ENCODE data around the gene TRIM46.
"Not testable (repeated sequence)": the region's sequence is repeated elsewhere in the genome, so short reads cannot be mapped to it uniquely, and the experiment has no call there.

TRIM46 gene

DNA sequence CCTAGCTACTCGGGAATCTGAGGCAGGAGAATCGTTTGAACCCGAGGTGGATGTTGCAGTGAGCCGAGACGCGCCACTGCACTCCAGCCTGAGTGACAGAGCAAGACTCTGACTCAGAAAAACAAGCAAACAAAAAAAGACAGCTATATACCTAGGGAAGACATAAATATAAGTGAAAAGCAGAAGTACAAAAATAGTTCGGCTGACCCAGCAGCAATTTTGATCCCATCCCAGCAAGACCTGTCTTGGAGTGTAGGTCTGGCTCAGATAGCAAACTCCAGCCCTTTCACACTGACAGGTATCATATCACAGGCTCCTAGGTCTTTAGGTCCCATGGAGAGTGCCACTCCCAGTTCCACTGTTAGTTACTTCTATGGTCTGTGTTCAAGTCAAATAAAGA, 49.4 kb downstream of the TRIM46 start:
- Histone ChIP-seq H3K4me1 (ENCODE audit: low read length) (peaks cover 11% of the 10 kb centered on the region), H3F3A (ENCODE audit: insufficient read depth, low read length) (peaks cover 27% of the 10 kb centered on the region), H3K36me3 (replicated peaks; ENCODE audit: insufficient read depth, low read length) (no peaks in the 10 kb centered on the region), H3K4me2 (ENCODE audit: low read depth, low read length) (peak overlapping the region; percentile 22; the same call in 1 of the 2 replicates), H3K4me3 (ENCODE audit: low read length) (no peak overlapping the region), H3K9ac (ENCODE audit: low read length) (no peak overlapping the region), H3K9me3 (replicated peaks; ENCODE audit: insufficient read depth, low read length) (no peaks in the 10 kb centered on the region), H4K20me1 (ENCODE audit: insufficient read depth, low read length) (no peaks in the 10 kb centered on the region), H3K79me2 (ENCODE audit: low read length) (peaks cover 11% of the 10 kb centered on the region; the same call in 1 of the 2 replicates), H3K9me2 (replicated peaks; ENCODE audit: insufficient read depth, low read length) (no peaks in the 10 kb centered on the region), H3K27me3 (replicated peaks; ENCODE audit: insufficient read depth, low read length) (no peaks in the 10 kb centered on the region), H3K27ac (ENCODE audit: low read length) (peak overlapping the region; percentile 11; the same call in 1 of the 2 replicates), H2AFZ (ENCODE audit: low read length) (no peak overlapping the region)
- DNase-seq = no peak
- no peak for TF ChIP-seq EZH2phosphoT487 (IDR thresholded peaks at IDR 0.05; ENCODE audit: low read length)
- no peak for TF ChIP-seq CTCF (IDR thresholded peaks at IDR 0.05; ENCODE audit: low read length)
- no peak for TF ChIP-seq EZH2 (optimal IDR thresholded peaks at IDR 0.05; ENCODE audit: low read depth, low read length)

DNA sequence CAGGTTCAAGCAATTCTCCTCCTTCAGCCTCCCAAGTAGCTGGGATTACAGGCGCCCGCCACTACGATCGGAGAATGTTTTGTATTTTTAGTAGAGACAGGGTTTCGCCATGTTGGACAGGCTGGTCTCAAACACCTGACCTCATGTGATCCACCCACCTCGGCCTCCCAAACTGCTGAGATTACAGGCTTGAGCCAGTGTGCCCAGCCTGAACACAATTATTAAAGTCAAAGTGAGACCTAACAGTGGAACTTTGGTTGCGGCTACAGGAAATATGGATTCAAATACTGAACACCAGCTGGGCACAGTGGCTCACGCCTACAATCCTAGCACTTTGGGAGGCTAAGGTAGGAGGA, 51.7 kb downstream of the TRIM46 start:
- not testable (repeated sequence) for H3K36me3 ChIP-seq (replicated peaks; ENCODE audit: insufficient read depth, low read length); H3K9me2 ChIP-seq (replicated peaks; ENCODE audit: insufficient read depth, low read length); H3K27me3 ChIP-seq (replicated peaks; ENCODE audit: insufficient read depth, low read length); DNase-seq; H3K9ac ChIP-seq (ENCODE audit: low read length); H3K4me2 ChIP-seq (ENCODE audit: low read depth, low read length); H3K4me3 ChIP-seq (ENCODE audit: low read length); H3K27ac ChIP-seq (ENCODE audit: low read length); H2AFZ ChIP-seq (ENCODE audit: low read length); H3K9me3 ChIP-seq (replicated peaks; ENCODE audit: insufficient read depth, low read length); H4K20me1 ChIP-seq (ENCODE audit: insufficient read depth, low read length)
- H3F3A ChIP-seq (ENCODE audit: insufficient read depth, low read length) = peaks cover 27% of the 10 kb centered on the region
- H3K4me1 ChIP-seq (ENCODE audit: low read length) = peaks cover 10% of the 10 kb centered on the region
- H3K79me2 ChIP-seq (ENCODE audit: low read length) = peaks cover 11% of the 10 kb centered on the region; the same call in 1 of the 2 replicates

GRCh38 chr1:155226188-155226909, 52.7 kb downstream of the TRIM46 start:
- Histone ChIP-seq H3K79me2 (ENCODE audit: low read length) (peaks cover 11% of the 10 kb centered on the region; the same call in 1 of the 2 replicates), H4K20me1 (ENCODE audit: insufficient read depth, low read length) (no peaks in the 10 kb centered on the region), H3K4me3 (ENCODE audit: low read length) (peak overlapping the region; percentile 71), H3K9me3 (replicated peaks; ENCODE audit: insufficient read depth, low read length) (no peaks in the 10 kb centered on the region), H3K36me3 (replicated peaks; ENCODE audit: insufficient read depth, low read length) (no peaks in the 10 kb centered on the region), H3K9ac (ENCODE audit: low read length) (peak overlapping the region; percentile 79), H3K27me3 (replicated peaks; ENCODE audit: insufficient read depth, low read length) (no peaks in the 10 kb centered on the region; the same call in 1 of the 2 replicates), H2AFZ (ENCODE audit: low read length) (peak overlapping the region; percentile 73), H3K4me2 (ENCODE audit: low read depth, low read length) (peak overlapping the region; percentile 92), H3F3A (ENCODE audit: insufficient read depth, low read length) (peaks cover 27% of the 10 kb centered on the region), H3K27ac (ENCODE audit: low read length) (peak overlapping the region; percentile 63; the same call in 1 of the 2 replicates), H3K9me2 (replicated peaks; ENCODE audit: insufficient read depth, low read length) (no peaks in the 10 kb centered on the region), H3K4me1 (ENCODE audit: low read length) (peaks cover 10% of the 10 kb centered on the region)
- TF ChIP-seq CTCF (IDR thresholded peaks at IDR 0.05; ENCODE audit: low read length) (peak; percentile 77), EZH2phosphoT487 (IDR thresholded peaks at IDR 0.05; ENCODE audit: low read length) (no peak)
- peak; percentile 87 for DNase-seq

DNA sequence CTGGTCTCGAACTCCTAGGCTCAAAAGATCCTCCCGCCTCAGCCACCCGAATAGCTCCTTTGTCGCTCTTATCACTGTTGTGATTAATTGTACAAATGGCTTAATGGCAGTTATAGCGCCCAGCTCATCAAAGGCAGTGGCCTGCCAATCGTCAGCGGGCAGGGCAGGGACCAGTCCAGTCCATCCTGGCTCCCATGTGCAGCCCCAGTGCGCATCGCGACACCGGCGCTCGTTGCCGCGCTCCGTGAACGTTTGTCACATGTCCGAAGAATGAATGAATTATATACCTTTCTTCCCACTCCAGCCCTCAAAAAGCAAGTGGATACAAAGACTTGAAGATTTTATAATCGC, 53.2 kb downstream of the TRIM46 start:
- TF ChIP-seq CTCF (IDR thresholded peaks at IDR 0.05; ENCODE audit: low read length) (no peak; the same call in 1 of the 2 replicates), EZH2phosphoT487 (IDR thresholded peaks at IDR 0.05; ENCODE audit: low read length) (no peak), EZH2 (optimal IDR thresholded peaks at IDR 0.05; ENCODE audit: low read depth, low read length) (no peak)
- Histone ChIP-seq H3K36me3 (replicated peaks; ENCODE audit: insufficient read depth, low read length) (no peaks in the 10 kb centered on the region), H3K4me2 (ENCODE audit: low read depth, low read length) (peak overlapping the region; percentile 92), H3K4me3 (ENCODE audit: low read length) (peak overlapping the region; percentile 71), H3K9me3 (replicated peaks; ENCODE audit: insufficient read depth, low read length) (no peaks in the 10 kb centered on the region), H4K20me1 (ENCODE audit: insufficient read depth, low read length) (no peaks in the 10 kb centered on the region), H3K9me2 (replicated peaks; ENCODE audit: insufficient read depth, low read length) (no peaks in the 10 kb centered on the region), H3K27ac (ENCODE audit: low read length) (peak overlapping the region; percentile 63), H3K79me2 (ENCODE audit: low read length) (peaks cover 11% of the 10 kb centered on the region; the same call in 1 of the 2 replicates), H2AFZ (ENCODE audit: low read length) (peak overlapping the region; percentile 73), H3K9ac (ENCODE audit: low read length) (peak overlapping the region; percentile 79), H3F3A (ENCODE audit: insufficient read depth, low read length) (peaks cover 27% of the 10 kb centered on the region), H3K27me3 (replicated peaks; ENCODE audit: insufficient read depth, low read length) (no peaks in the 10 kb centered on the region; the same call in 1 of the 2 replicates), H3K4me1 (ENCODE audit: low read length) (peaks cover 10% of the 10 kb centered on the region)
- DNase-seq = peak; percentile 70
